Osteoblast (primary cell): Measurements from ENCODE around the gene COMP. TPM values are rescaled to one million over a fixed set of nuclear protein-coding genes. Genes with fewer than 3 reads are reported as not detected.

Experiments
- DNase-seq: peaks from one replicate; pipeline ENCODE4 v3.0.0; 2011; ENCODE audit warnings: low spot score, mixed read lengths; ENCODE audit not compliant: insufficient read length; ENCODE audit errors: missing footprints
- H2AFZ ChIP-seq: 2 replicates; pipeline ENCODE4 v1.6.0; 2011; ENCODE audit warnings: mild to moderate bottlenecking, low read length
- H3K27ac ChIP-seq: 2 replicates; pipeline ENCODE4 v1.5.1; 2011; ENCODE audit warnings: mild to moderate bottlenecking, low read depth, low read length, moderate library complexity
- H3K27me3 ChIP-seq: 2 replicates; pipeline ENCODE4 v1.6.0; 2012; ENCODE audit warnings: mild to moderate bottlenecking, control low read depth, inconsistent platforms, low read length, moderate library complexity; ENCODE audit not compliant: insufficient read depth
- H3K36me3 ChIP-seq: 2 replicates; pipeline ENCODE4 v1.5.1; 2011; ENCODE audit warnings: mild to moderate bottlenecking, low read length, control low read depth, moderate library complexity; ENCODE audit not compliant: insufficient read depth
- H3K4me1 ChIP-seq: 2 replicates; pipeline ENCODE4 v1.5.1; 2011; ENCODE audit warnings: mild to moderate bottlenecking, low read length, control low read depth, moderate library complexity; ENCODE audit not compliant: insufficient read depth
- H3K4me2 ChIP-seq: 2 replicates; pipeline ENCODE4 v1.6.0; 2011; ENCODE audit warnings: mild to moderate bottlenecking, low read length; ENCODE audit not compliant: insufficient read depth
- H3K4me3 ChIP-seq: fragments of 200-600 bp; sonication (generic); 3 replicates; pipeline ENCODE4 v1.5.1; 2012; ENCODE audit warnings: mild to moderate bottlenecking, low read length, inconsistent platforms; ENCODE audit not compliant: insufficient read depth
- H3K79me2 ChIP-seq: 2 replicates; pipeline ENCODE4 v1.6.0; 2012; ENCODE audit warnings: mild to moderate bottlenecking, low read length, control low read depth, inconsistent platforms; ENCODE audit not compliant: insufficient read depth
- H3K9me3 ChIP-seq: 2 replicates; pipeline ENCODE4 v1.5.1; 2011; ENCODE audit warnings: low read depth, low read length, control low read depth
- H4K20me1 ChIP-seq: 2 replicates; pipeline ENCODE4 v1.6.0; 2012; ENCODE audit warnings: mild to moderate bottlenecking, low read length, control low read depth; ENCODE audit not compliant: insufficient read depth
- CTCF ChIP-seq: IDR thresholded peaks from 2 replicates; pipeline ENCODE4 v1.5.1; 2011; ENCODE audit warnings: mild to moderate bottlenecking, low read depth, low read length, moderate library complexity; ENCODE audit errors: extremely low read depth
- total RNA-seq: library from RNA; depleted of rRNA; stranded (reverse); fragments of >200 nt; gene quantifications from 2 replicates; pipeline ENCODE4 v1.2.3, GENCODE V29; 2012

Gene COMP
- total RNA-seq, 1 donor = 14.8 TPM

GRCh38 chr19:18788529-18789421, 2.3 kb downstream of the COMP start:
- H3K4me1 ChIP-seq = no peaks in the 10 kb centered on the region
- H3K27me3 ChIP-seq = peaks cover 45% of the 10 kb centered on the region
- no peaks in the 10 kb centered on the region for H3K9me3 ChIP-seq
- peak; percentile 80 for DNase-seq
- H4K20me1 ChIP-seq = no peaks in the 10 kb centered on the region
- H3K79me2 ChIP-seq = no peaks in the 10 kb centered on the region
- no peaks in the 10 kb centered on the region for H3K36me3 ChIP-seq
- no peak overlapping the region for H3K4me3 ChIP-seq
- H3K27ac ChIP-seq = no peak overlapping the region
- H2AFZ ChIP-seq = no peak overlapping the region
- H3K4me2 ChIP-seq = no peak overlapping the region
- no peak for TF ChIP-seq CTCF

GRCh38 chr19:18785179-18786124, 5.7 kb downstream of the COMP start:
- no peak for TF ChIP-seq CTCF
- Histone ChIP-seq H3K4me3 (no peak overlapping the region), H3K4me1 (no peaks in the 10 kb centered on the region), H4K20me1 (peaks cover 3% of the 10 kb centered on the region), H3K79me2 (no peaks in the 10 kb centered on the region), H2AFZ (no peak overlapping the region), H3K36me3 (no peaks in the 10 kb centered on the region), H3K27ac (no peak overlapping the region), H3K9me3 (no peaks in the 10 kb centered on the region), H3K27me3 (peaks cover 19% of the 10 kb centered on the region), H3K4me2 (no peak overlapping the region)
- DNase-seq = peak; percentile 99

GRCh38 chr19:18784786-18785120, 6.4 kb downstream of the COMP start:
- no peak for TF ChIP-seq CTCF
- Histone ChIP-seq H3K27me3 (peaks cover 14% of the 10 kb centered on the region), H3K4me2 (no peak overlapping the region), H3K79me2 (no peaks in the 10 kb centered on the region), H4K20me1 (peaks cover 3% of the 10 kb centered on the region), H3K27ac (no peak overlapping the region), H3K4me3 (no peak overlapping the region), H3K9me3 (no peaks in the 10 kb centered on the region), H3K36me3 (no peaks in the 10 kb centered on the region), H3K4me1 (no peaks in the 10 kb centered on the region), H2AFZ (no peak overlapping the region)
- peak; percentile 65 for DNase-seq
